ENCODE data around the gene LAIR1. TPM values are rescaled to one million over a fixed set of nuclear protein-coding genes. Genes with fewer than 3 reads are reported as not detected.

Gene LAIR1
- total and polyA plus RNA-seq, 2 experiments from 2014 or later: 0.20 to 2.2 TPM

DNA sequence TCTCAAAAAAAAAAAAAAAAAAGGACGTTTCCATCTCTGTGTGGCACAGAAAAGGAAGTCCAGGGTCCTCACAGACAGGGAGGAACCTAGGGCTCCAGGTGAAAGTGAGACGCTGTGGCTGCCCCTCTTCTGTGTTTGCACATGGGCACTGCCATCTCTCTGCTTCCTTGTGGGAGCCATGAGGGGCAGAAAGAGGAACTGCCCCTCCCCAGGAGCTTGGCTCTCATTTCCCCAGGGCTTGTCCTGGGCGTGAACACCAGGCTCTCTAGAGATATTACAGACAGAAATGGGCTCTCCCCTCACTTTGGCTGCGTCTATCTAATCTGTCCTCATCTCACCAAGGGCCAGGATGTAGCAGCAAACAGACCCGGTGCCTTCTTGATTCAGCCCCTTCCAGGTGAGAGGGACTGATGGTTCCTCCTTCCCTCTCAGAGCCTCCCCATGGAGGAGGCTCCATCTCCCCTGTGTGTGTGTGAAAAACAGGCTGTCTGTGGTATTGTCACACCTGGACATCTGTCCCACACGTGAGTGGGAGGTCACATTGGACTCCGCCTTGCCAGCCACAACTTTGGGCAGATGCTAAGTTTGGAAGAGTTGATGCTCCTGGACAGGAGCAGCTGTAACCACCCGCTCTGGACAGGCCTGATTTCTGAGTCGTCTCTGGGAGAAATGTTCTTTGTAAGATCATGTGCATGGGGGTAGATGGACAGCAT is 24.9 kb downstream of the LAIR1 start:
- no peak overlapping the region for H3K4me3 ChIP-seq
- H3K9me2 ChIP-seq (replicated peaks; ENCODE audit: insufficient read depth): no peaks in the 10 kb centered on the region
- H4K20me1 ChIP-seq (ENCODE audit: insufficient read depth, poor library complexity, severe bottlenecking): no peaks in the 10 kb centered on the region
- TF ChIP-seq, protein P1, sequence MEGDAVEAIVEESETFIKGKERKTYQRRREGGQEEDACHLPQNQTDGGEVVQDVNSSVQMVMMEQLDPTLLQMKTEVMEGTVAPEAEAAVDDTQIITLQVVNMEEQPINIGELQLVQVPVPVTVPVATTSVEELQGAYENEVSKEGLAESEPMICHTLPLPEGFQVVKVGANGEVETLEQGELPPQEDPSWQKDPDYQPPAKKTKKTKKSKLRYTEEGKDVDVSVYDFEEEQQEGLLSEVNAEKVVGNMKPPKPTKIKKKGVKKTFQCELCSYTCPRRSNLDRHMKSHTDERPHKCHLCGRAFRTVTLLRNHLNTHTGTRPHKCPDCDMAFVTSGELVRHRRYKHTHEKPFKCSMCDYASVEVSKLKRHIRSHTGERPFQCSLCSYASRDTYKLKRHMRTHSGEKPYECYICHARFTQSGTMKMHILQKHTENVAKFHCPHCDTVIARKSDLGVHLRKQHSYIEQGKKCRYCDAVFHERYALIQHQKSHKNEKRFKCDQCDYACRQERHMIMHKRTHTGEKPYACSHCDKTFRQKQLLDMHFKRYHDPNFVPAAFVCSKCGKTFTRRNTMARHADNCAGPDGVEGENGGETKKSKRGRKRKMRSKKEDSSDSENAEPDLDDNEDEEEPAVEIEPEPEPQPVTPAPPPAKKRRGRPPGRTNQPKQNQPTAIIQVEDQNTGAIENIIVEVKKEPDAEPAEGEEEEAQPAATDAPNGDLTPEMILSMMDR (IDR thresholded peaks at IDR 0.05; ENCODE audit: poor library complexity): no peak
- no peak for TF ChIP-seq EZH2phosphoT487 (IDR thresholded peaks at IDR 0.05; ENCODE audit: low read depth, severe bottlenecking, unreplicated experiment)
- TF ChIP-seq EZH2 (IDR thresholded peaks at IDR 0.05; ENCODE audit: borderline replicate concordance): no peak
- H2AFZ ChIP-seq: no peak overlapping the region
- H3K4me1 ChIP-seq (ENCODE audit: insufficient read depth): no peaks in the 10 kb centered on the region
- DNase-seq (ENCODE audit: low spot score): no peak
- H3K27me3 ChIP-seq: no peaks in the 10 kb centered on the region
- no peaks in the 10 kb centered on the region for H3K9me3 ChIP-seq (ENCODE audit: low read depth)
- H3K4me2 ChIP-seq: no peak overlapping the region
- H3K27ac ChIP-seq: no peak overlapping the region
- H3K79me2 ChIP-seq: no peaks in the 10 kb centered on the region
- 77% methylated on average over 9 of the region's 9 CpGs for WGBS (ENCODE audit: low lambda C conversion rate, missing lambda C conversion rate)
- H3K36me3 ChIP-seq (replicated peaks; ENCODE audit: insufficient read depth, low read depth): no peaks in the 10 kb centered on the region

DNA sequence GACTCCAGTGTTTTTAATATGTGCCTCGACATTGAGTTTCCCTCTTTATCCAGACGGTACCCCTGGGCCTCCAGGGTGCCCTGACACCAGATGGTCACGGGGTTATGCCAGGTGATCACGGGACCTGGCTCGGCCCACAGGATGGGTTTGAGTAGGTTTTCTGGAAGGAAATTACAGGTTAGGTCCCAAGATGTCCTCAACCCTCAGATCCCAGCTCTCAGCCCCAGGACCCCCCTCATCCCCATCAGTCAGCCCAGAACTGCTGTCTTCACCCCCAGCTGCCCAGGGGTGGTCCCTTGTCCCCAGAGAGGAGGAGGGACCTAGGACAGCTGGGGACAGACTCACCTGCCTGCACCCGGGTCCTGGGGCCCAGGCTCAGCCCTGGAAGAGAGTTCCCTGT is 26.2 kb downstream of the LAIR1 start:
- H3K27ac ChIP-seq: no peak overlapping the region
- H3K9me2 ChIP-seq (replicated peaks; ENCODE audit: insufficient read depth): no peaks in the 10 kb centered on the region
- H3K4me2 ChIP-seq: no peak overlapping the region
- H3K27me3 ChIP-seq: no peaks in the 10 kb centered on the region
- H2AFZ ChIP-seq: no peak overlapping the region
- no peaks in the 10 kb centered on the region for H3K4me1 ChIP-seq (ENCODE audit: insufficient read depth)
- H3K4me3 ChIP-seq: no peak overlapping the region
- WGBS (ENCODE audit: low lambda C conversion rate, missing lambda C conversion rate): 81% methylated on average over 6 of the region's 6 CpGs
- H3K79me2 ChIP-seq: no peaks in the 10 kb centered on the region
- H3K9me3 ChIP-seq (ENCODE audit: low read depth): no peaks in the 10 kb centered on the region
- DNase-seq (ENCODE audit: low spot score): no peak
- no peaks in the 10 kb centered on the region for H4K20me1 ChIP-seq (ENCODE audit: insufficient read depth, poor library complexity, severe bottlenecking)
- no peak for TF ChIP-seq EZH2phosphoT487 (IDR thresholded peaks at IDR 0.05; ENCODE audit: low read depth, severe bottlenecking, unreplicated experiment)
- TF ChIP-seq EZH2 (IDR thresholded peaks at IDR 0.05; ENCODE audit: borderline replicate concordance): no peak
- TF ChIP-seq, protein P1 (IDR thresholded peaks at IDR 0.05; ENCODE audit: poor library complexity): no peak
- no peaks in the 10 kb centered on the region for H3K36me3 ChIP-seq (replicated peaks; ENCODE audit: insufficient read depth, low read depth)

- Histone ChIP-seq H3K27me3 (no peaks in the 10 kb centered on the region), H4K20me1 (ENCODE audit: insufficient read depth, poor library complexity, severe bottlenecking) (no peaks in the 10 kb centered on the region), H2AFZ (no peak overlapping the region), H3K36me3 (replicated peaks; ENCODE audit: insufficient read depth, low read depth) (no peaks in the 10 kb centered on the region), H3K4me1 (ENCODE audit: insufficient read depth) (no peaks in the 10 kb centered on the region), H3K4me2 (no peak overlapping the region), H3K9me3 (ENCODE audit: low read depth) (no peaks in the 10 kb centered on the region), H3K79me2 (no peaks in the 10 kb centered on the region), H3K4me3 (no peak overlapping the region), H3K27ac (no peak overlapping the region), H3K9me2 (replicated peaks; ENCODE audit: insufficient read depth) (no peaks in the 10 kb centered on the region)
- DNase-seq (ENCODE audit: low spot score): no peak
- TF ChIP-seq EZH2 (IDR thresholded peaks at IDR 0.05; ENCODE audit: borderline replicate concordance): no peak
- TF ChIP-seq, protein P1 (IDR thresholded peaks at IDR 0.05; ENCODE audit: poor library complexity): no peak
- WGBS (ENCODE audit: low lambda C conversion rate, missing lambda C conversion rate): 80% methylated on average over 9 of the region's 9 CpGs
Measured at GRCh38 chr19:54337858-54338230, 26.9 kb downstream of the LAIR1 start.

Data from hepatocyte (in vitro differentiated cells).